BLaER1 (cell line): ENCODE data around the gene GATA3.

Experiments used
- H3K27ac ChIP-seq: shearing (Covaris generic); formaldehyde crosslinking; 2 replicates; pipeline ENCODE4 v1.8.1; 2022
- H3K27me3 ChIP-seq: shearing (Covaris generic); formaldehyde crosslinking; 2 replicates; pipeline ENCODE4 v1.8.1; 2022
- H3K36me3 ChIP-seq: shearing (Covaris generic); formaldehyde crosslinking; 2 replicates; pipeline ENCODE4 v1.8.1; 2022
- H3K4me1 ChIP-seq: shearing (Covaris generic); formaldehyde crosslinking; 2 replicates; pipeline ENCODE4 v1.8.1; 2022
- H3K4me2 ChIP-seq: shearing (Covaris generic); formaldehyde crosslinking; 2 replicates; pipeline ENCODE4 v1.8.1; 2022
- H3K4me3 ChIP-seq: shearing (Covaris generic); formaldehyde crosslinking; 2 replicates; pipeline ENCODE4 v1.8.1; 2022
- H3K9ac ChIP-seq: shearing (Covaris generic); formaldehyde crosslinking; 2 replicates; pipeline ENCODE4 v1.8.1; 2022
- H3K9me3 ChIP-seq: shearing (Covaris generic); formaldehyde crosslinking; 2 replicates; pipeline ENCODE4 v1.8.1; 2022
- H4K20me1 ChIP-seq: shearing (Covaris generic); formaldehyde crosslinking; 2 replicates; pipeline ENCODE4 v1.8.1; 2022
- Cebpa-rat ChIP-seq: shearing (Covaris generic); IDR thresholded peaks from 2 replicates; pipeline ENCODE4 v1.8.1; 2022

The GATA3 gene

GRCh38 chr10:8105932-8106331, 51.4 kb downstream of the GATA3 start:
- no peaks in the 10 kb centered on the region for H3K27me3 ChIP-seq

DNA sequence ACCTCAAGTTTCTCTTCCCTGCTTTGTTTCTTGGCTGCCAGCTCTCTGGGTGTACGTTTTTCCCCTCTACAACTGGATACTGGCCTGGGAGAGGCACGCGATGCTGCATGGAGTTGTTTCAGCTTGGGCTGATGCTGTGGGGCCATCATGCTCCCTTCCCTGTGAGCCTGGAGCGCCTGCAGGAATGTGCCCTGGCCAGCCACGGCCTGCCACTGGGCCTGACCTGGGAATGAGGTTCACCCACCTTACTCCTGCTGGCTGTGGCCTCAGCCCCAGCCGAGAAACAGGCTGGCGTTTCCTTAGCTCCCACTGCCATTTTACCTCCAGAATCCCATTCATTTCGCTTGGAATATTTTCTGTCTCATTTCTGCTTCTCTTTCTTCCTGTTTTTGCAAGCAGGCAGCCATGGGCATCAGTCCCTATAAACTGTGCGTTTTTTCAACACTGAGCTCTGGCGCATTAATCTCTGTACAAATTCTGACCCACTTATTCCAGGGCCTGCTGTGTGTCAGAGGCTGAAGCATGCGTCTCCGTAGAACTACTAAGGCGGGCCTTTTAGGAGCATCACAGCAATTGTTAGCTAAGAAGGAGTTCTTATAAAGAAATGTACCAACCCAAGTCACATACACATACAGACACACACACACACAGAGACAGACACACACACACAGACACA, 57.9 kb downstream of the GATA3 start:
- Histone ChIP-seq H3K27ac (no peak overlapping the region), H3K4me1 (no peaks in the 10 kb centered on the region), H3K9me3 (no peaks in the 10 kb centered on the region), H3K9ac (no peak overlapping the region), H3K27me3 (no peaks in the 10 kb centered on the region), H3K36me3 (no peaks in the 10 kb centered on the region), H3K4me3 (no peak overlapping the region), H4K20me1 (no peaks in the 10 kb centered on the region), H3K4me2 (no peak overlapping the region)
- TF ChIP-seq Cebpa-rat: no peak

More at GRCh38 chr10:8105932-8106331, 51.4 kb downstream of the GATA3 start:
- Histone ChIP-seq H3K36me3 (no peaks in the 10 kb centered on the region), H3K9ac (no peak overlapping the region), H3K9me3 (no peaks in the 10 kb centered on the region), H4K20me1 (no peaks in the 10 kb centered on the region), H3K27ac (no peak overlapping the region), H3K4me1 (peaks cover 8% of the 10 kb centered on the region; the same call in 1 of the 2 replicates), H3K4me2 (no peak overlapping the region), H3K4me3 (no peak overlapping the region)
- no peak for TF ChIP-seq Cebpa-rat

DNA sequence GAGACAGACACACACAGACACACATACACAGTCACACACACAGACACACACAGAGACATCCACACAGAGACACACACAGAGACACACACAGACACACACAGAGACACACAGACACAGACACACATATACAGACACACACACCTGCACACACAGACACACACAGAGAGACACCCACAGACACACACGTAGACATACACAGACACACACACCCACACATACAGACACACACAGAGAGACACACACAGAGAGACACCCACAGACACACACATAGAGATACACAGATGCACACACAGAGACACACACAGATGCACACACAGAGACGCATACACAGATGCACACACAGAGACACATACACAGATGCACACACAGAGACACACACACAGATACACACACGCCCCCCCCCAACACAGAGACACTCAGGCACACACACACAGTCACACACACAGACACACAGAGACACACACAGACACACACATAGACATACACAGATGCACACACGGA, 58.5 kb downstream of the GATA3 start:
- no peak overlapping the region for H3K4me2 ChIP-seq
- no peak for TF ChIP-seq Cebpa-rat
- H3K9ac ChIP-seq: no peak overlapping the region
- no peak overlapping the region for H3K27ac ChIP-seq
- no peaks in the 10 kb centered on the region for H3K36me3 ChIP-seq
- H3K4me1 ChIP-seq: no peaks in the 10 kb centered on the region
- H3K9me3 ChIP-seq: no peaks in the 10 kb centered on the region
- H4K20me1 ChIP-seq: no peaks in the 10 kb centered on the region
- no peaks in the 10 kb centered on the region for H3K27me3 ChIP-seq
- no peak overlapping the region for H3K4me3 ChIP-seq

DNA sequence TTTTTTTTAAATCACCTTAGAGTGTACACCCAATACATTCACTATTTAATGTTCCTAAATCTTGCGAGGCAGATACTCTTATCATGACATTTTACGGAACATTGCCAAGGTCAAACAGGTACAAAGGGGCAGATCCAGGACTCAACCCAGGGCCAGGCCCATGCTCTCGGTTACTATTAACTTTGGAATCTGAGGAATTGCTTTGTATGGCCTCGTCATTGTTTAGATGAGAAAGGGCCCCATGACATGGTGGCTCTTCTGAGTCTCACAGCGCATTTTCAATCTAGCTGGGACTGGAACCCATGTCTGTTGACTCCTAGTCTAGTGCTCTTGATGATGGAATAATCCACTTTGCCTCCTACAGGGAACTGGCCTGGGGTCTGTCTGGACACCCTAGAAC, 59.1 kb downstream of the GATA3 start:
- Histone ChIP-seq H3K9ac (no peak overlapping the region), H3K9me3 (no peaks in the 10 kb centered on the region), H3K27me3 (no peaks in the 10 kb centered on the region), H3K36me3 (no peaks in the 10 kb centered on the region), H3K4me1 (no peaks in the 10 kb centered on the region), H3K4me2 (no peak overlapping the region), H3K27ac (no peak overlapping the region), H3K4me3 (no peak overlapping the region), H4K20me1 (no peaks in the 10 kb centered on the region)
- no peak for TF ChIP-seq Cebpa-rat

DNA sequence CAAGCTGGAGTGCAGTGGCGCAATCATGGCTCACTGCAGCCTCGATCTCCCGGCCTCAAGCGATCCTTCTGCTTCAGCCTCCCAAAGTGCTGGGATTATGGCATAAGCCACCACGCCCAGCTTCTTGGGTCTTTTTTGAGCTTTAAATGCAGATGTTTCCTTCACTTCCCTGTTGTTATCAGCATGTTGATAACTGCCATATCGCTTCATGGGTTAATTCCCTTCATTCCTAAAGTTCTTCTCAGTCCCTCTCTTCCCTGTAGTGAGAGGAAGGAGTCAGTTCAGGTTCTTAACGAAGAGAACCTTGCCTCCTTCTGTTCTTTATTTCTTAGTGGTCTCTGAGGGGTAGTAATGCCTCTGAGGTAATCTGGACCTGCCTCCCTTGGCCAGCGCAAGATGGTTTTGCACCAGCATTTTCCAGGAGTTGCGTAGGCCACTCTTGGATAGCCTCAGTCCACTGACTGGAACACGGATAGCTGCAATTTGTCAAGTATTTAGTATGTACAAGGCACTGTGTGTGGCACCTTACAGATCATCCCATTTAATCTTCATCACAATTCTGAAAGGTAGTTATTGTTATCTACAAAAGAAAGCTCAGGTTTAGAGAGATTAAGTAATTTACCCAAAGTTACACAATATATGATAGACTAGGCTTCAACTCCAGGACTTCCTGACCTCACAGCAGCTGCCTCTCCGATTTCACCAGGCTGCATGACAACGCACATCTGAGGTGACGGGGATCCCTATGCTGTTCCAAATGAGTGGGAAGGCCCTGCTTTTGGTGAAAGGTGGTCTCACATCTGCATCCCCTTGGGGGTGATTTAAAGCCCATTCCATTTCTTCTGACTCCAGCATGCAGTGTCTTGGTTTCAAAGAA, 60.5 kb downstream of the GATA3 start:
- Histone ChIP-seq H3K27me3 (no peaks in the 10 kb centered on the region), H3K4me1 (no peaks in the 10 kb centered on the region), H3K27ac (no peak overlapping the region), H3K9ac (no peak overlapping the region), H3K4me3 (no peak overlapping the region), H3K36me3 (no peaks in the 10 kb centered on the region), H4K20me1 (no peaks in the 10 kb centered on the region), H3K9me3 (no peaks in the 10 kb centered on the region), H3K4me2 (no peak overlapping the region)
- TF ChIP-seq Cebpa-rat: no peak

DNA sequence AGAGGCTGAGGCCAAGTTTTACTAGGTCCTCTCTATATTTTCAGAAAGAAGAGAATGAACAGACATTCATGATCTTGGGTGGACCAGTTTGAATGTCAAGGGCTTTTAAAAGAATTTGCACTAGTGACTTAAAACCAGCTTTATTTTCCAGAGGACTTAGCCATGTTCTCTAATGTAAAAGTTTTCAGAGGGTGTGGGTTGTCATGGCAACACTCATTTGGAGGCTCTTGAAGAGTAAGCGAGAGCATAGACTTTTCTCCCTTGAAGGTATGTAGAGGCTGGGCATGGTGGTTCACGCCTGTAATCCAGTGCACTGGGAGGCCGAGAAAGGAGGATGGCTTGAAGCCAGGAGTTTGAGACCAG, 61.1 kb downstream of the GATA3 start:
- Histone ChIP-seq H3K36me3 (no peaks in the 10 kb centered on the region), H3K4me1 (no peaks in the 10 kb centered on the region), H3K27ac (no peak overlapping the region), H3K9me3 (no peaks in the 10 kb centered on the region), H3K9ac (no peak overlapping the region), H3K4me3 (no peak overlapping the region), H3K4me2 (no peak overlapping the region), H3K27me3 (no peaks in the 10 kb centered on the region), H4K20me1 (no peaks in the 10 kb centered on the region)
- TF ChIP-seq Cebpa-rat: no peak

GRCh38 chr10:8116474-8116873, 62.0 kb downstream of the GATA3 start:
- H3K9ac ChIP-seq: no peak overlapping the region
- H3K4me3 ChIP-seq: no peak overlapping the region
- TF ChIP-seq Cebpa-rat: no peak
- no peaks in the 10 kb centered on the region for H3K4me1 ChIP-seq
- no peaks in the 10 kb centered on the region for H3K27me3 ChIP-seq
- no peaks in the 10 kb centered on the region for H4K20me1 ChIP-seq
- no peaks in the 10 kb centered on the region for H3K36me3 ChIP-seq
- no peaks in the 10 kb centered on the region for H3K9me3 ChIP-seq
- no peak overlapping the region for H3K27ac ChIP-seq
- H3K4me2 ChIP-seq: no peak overlapping the region

DNA sequence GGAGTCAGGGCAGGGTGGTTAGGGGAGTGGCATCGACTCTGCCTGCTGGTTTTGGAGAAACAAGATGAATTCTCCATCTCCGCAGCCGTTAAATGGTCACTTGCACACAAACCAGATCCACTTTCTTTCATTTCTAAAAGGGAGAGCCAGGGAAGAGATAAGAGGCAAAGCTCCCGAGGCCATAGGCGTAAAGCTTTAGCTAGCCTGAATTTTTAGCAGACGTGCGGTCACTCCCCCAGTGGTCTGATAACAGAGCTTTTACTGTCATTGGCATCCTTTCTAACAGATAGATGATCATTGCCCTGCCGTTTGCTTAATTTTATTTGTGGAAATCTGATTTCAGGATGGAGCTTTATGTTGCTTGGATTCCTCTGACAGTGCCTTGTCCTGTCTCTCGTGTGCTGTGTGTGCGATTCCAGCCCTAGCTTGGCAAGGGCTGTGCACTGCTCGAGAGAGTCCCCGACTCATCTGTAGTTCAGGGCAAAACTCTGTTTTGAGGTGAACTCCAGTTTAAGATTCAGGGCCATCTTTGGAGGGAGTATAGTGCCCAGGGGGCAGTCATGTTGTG, 62.5 kb downstream of the GATA3 start:
- Histone ChIP-seq H3K27me3 (no peaks in the 10 kb centered on the region), H3K9me3 (no peaks in the 10 kb centered on the region), H3K4me3 (no peak overlapping the region), H3K27ac (no peak overlapping the region), H4K20me1 (no peaks in the 10 kb centered on the region), H3K4me2 (no peak overlapping the region), H3K36me3 (no peaks in the 10 kb centered on the region), H3K9ac (no peak overlapping the region), H3K4me1 (no peaks in the 10 kb centered on the region)
- TF ChIP-seq Cebpa-rat: no peak

DNA sequence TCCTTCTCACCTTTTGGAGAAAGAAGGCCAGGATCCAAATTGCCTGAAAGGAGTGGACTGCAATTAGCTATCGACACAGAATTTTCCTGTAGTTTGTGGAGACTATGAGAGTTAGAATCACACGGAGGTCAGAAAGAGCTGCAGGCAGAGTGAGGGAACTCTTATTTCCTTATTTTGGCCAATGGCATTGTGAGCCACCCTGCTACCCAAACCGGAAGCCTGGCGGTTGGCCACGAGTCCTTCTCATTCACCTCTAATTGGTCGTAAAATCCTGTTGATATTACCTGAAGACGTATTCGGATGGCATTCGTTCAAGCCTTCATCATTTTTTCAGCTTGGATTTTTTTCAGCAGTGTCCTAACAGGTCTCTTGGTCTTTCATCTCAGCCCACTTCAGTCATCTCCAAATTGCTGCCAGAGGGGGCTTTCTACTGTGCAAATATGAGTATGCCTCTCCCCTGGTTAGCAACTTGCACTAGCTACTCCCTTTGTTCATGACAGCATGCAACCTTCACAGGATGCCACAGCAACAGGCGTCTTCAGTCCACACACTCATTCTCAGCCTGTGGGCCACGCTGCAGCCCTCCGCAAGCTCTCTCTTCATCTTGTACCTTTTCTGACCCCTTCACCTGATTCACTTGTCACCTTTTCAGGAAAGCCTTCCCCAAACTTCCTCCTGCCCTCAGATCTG, 66.9 kb downstream of the GATA3 start:
- Histone ChIP-seq H3K9me3 (no peaks in the 10 kb centered on the region), H3K4me1 (no peaks in the 10 kb centered on the region), H3K36me3 (no peaks in the 10 kb centered on the region), H3K27me3 (no peaks in the 10 kb centered on the region), H4K20me1 (no peaks in the 10 kb centered on the region), H3K4me3 (no peak overlapping the region), H3K27ac (no peak overlapping the region), H3K9ac (no peak overlapping the region), H3K4me2 (no peak overlapping the region)
- TF ChIP-seq Cebpa-rat: no peak
